ENCODE results near the gene OGFRL1. TPM values are rescaled to one million over a fixed set of nuclear protein-coding genes. Genes with fewer than 3 reads are reported as not detected.

The OGFRL1 gene
- total and polyA plus RNA-seq, 2 of the 4 experiments (the other 2 are of a cell fraction), result 5.4 to 5.7 TPM

DNA sequence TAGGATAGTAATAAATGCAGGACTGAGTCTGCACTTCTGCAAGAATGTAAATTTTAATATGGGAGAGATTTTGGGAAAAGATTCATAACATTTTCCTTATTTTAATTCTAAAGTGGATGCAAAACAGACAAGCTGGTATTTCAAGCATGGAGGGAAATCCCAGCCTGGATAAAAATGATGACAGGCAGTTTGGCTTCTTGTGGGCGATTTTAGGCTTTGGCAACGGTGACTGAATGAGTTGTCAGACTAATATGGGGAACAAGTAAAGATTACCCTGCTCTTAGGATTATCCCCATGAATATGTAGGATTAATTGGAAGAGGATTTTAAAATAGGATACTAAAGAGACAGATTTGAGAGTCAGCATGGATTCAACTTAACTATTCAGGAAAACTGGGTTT is 21.0 kb downstream of the OGFRL1 start:
- no peak overlapping the region for H3K27ac ChIP-seq (ENCODE audit: insufficient read depth, low read length)
- peaks cover 0 to 3% of the 10 kb centered on the region in 2 experiments; a peak in 1 of 4 replicates for H3K79me1 ChIP-seq (ENCODE audit: low read depth in 1 of 2, low read length in 2 of 2)
- dilution Hi-C loops (cut with HindIII; ENCODE audit: low sequenced_read_pairs, unreplicated experiment), result no loop called here
- no peaks in the 10 kb centered on the region for H3K9me3 ChIP-seq (ENCODE audit: control insufficient read depth, insufficient read depth, low read length)
- no peak overlapping the region for H3K4me2 ChIP-seq (ENCODE audit: low read depth, low read length)
- H2AK5ac ChIP-seq (ENCODE audit: low read depth, low read length), result no peak overlapping the region
- no peak overlapping the region for H3K4ac ChIP-seq (ENCODE audit: low read depth, low read length)
- TF ChIP-seq RCOR1 (IDR thresholded peaks at IDR 0.05; ENCODE audit: insufficient replicate concordance, low read length), result no peak
- no peak for TF ChIP-seq CTCF (conservative IDR thresholded peaks at IDR 0.05; ENCODE audit: low read depth, low read length)
- TF ChIP-seq CEBPB (IDR thresholded peaks at IDR 0.05; ENCODE audit: low read depth, low read length), result no peak
- TF ChIP-seq FOS (IDR thresholded peaks at IDR 0.05; ENCODE audit: low read depth, low read length), result no peak
- TF ChIP-seq MAZ (IDR thresholded peaks at IDR 0.05; ENCODE audit: borderline replicate concordance, low read depth, low read length), result no peak
- TF ChIP-seq SMC3 (IDR thresholded peaks at IDR 0.05; ENCODE audit: low read depth, low read length), result no peak
- TF ChIP-seq, protein P1, sequence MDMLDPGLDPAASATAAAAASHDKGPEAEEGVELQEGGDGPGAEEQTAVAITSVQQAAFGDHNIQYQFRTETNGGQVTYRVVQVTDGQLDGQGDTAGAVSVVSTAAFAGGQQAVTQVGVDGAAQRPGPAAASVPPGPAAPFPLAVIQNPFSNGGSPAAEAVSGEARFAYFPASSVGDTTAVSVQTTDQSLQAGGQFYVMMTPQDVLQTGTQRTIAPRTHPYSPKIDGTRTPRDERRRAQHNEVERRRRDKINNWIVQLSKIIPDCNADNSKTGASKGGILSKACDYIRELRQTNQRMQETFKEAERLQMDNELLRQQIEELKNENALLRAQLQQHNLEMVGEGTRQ (IDR thresholded peaks at IDR 0.05; ENCODE audit: low read depth, low read length), result no peak
- TF ChIP-seq MAFK (IDR thresholded peaks at IDR 0.05; ENCODE audit: low read depth, low read length), result no peak
- TF ChIP-seq NFE2L2 (IDR thresholded peaks at IDR 0.05; ENCODE audit: low read depth, low read length), result no peak
- no peak for TF ChIP-seq RAD21 (IDR thresholded peaks at IDR 0.05; ENCODE audit: low read length)
- TF ChIP-seq MXI1 (IDR thresholded peaks at IDR 0.05; ENCODE audit: borderline replicate concordance, low read depth, low read length), result no peak
- no peak for TF ChIP-seq POLR2A (IDR thresholded peaks at IDR 0.05; ENCODE audit: low read depth, low read length)
- TF ChIP-seq CHD1 (IDR thresholded peaks at IDR 0.05; ENCODE audit: low read depth, low read length), result no peak
- TF ChIP-seq BHLHE40 (IDR thresholded peaks at IDR 0.05; ENCODE audit: low read depth, low read length), result no peak
- TF ChIP-seq RFX5 (IDR thresholded peaks at IDR 0.05; ENCODE audit: low read depth, low read length), result no peak
- TF ChIP-seq, protein P2, sequence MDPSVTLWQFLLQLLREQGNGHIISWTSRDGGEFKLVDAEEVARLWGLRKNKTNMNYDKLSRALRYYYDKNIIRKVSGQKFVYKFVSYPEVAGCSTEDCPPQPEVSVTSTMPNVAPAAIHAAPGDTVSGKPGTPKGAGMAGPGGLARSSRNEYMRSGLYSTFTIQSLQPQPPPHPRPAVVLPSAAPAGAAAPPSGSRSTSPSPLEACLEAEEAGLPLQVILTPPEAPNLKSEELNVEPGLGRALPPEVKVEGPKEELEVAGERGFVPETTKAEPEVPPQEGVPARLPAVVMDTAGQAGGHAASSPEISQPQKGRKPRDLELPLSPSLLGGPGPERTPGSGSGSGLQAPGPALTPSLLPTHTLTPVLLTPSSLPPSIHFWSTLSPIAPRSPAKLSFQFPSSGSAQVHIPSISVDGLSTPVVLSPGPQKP (IDR thresholded peaks at IDR 0.05; ENCODE audit: borderline replicate concordance, low read depth, low read length), result no peak
- no peak overlapping the region for H3K14ac ChIP-seq (replicated peaks; ENCODE audit: low read depth, low read length)
- H2BK15ac ChIP-seq (ENCODE audit: low read depth, low read length), result no peak overlapping the region
- H2AK9ac ChIP-seq (replicated peaks; ENCODE audit: low read depth, low read length, poor library complexity), result no peak overlapping the region
- no peak overlapping the region for H3K18ac ChIP-seq (ENCODE audit: low read depth, low read length)
- no peak overlapping the region for H4K8ac ChIP-seq (ENCODE audit: low read depth in 2 of 2, low read length in 2 of 2)
- H3K56ac ChIP-seq (ENCODE audit: extremely low read depth, insufficient read depth, low read length), result no peak overlapping the region
- WGBS, 2 experiments (ENCODE audit: extremely low coverage in 2 of 2, insufficient read length in 1 of 2), result 60% methylated on average over 2 of the region's 2 CpGs; no CpG with 5 or more reads in 1 of the 2 experiments
- H4K20me1 ChIP-seq (ENCODE audit: insufficient read depth, low read length), result no peaks in the 10 kb centered on the region
- no peak overlapping the region for H2BK120ac ChIP-seq (ENCODE audit: low read depth, low read length)
- no peak overlapping the region for H2BK20ac ChIP-seq (ENCODE audit: low read depth, low read length)
- no peak overlapping the region for H3K23ac ChIP-seq (ENCODE audit: low read depth, low read length)
- DNase-seq (no peak), ATAC-seq (ENCODE audit: low read depth) (no peak)
- ChIA-PET POLR2A (ENCODE audit: unreplicated experiment) (no interaction called here), CTCF (interaction anchor here (0.7 kb wide), 1 partner anchor 115 kb away, joined by 3 read pairs; no protein-coding TSS in a partner anchor)
- no peak overlapping the region for H3K4me3 ChIP-seq (ENCODE audit: insufficient read depth, low read depth, low read length)
- H3K4me1 ChIP-seq (ENCODE audit: control insufficient read depth, insufficient read depth, low read length), result no peaks in the 10 kb centered on the region
- H2BK5ac ChIP-seq (ENCODE audit: low read depth, low read length, poor library complexity, severe bottlenecking), result no peak overlapping the region
- H4K5ac ChIP-seq (ENCODE audit: low read depth, low read length), result no peak overlapping the region
- no TSS peak for BruUV-seq (replicated peaks)
- in situ Hi-C loops (cut with MboI; ENCODE audit: low sequenced_read_pairs), result no loop called here
- H4K91ac ChIP-seq (ENCODE audit: insufficient read depth, low read depth, low read length), result no peak overlapping the region
- 0 out of 2 replicates have a peak, but pooled peaks cover 2% of the 10 kb centered on the region for H3K9me1 ChIP-seq (ENCODE audit: insufficient read depth, low read length)
- H2AFZ ChIP-seq (replicated peaks; ENCODE audit: low read length, poor library complexity), result no peak overlapping the region
- H3K27me3 ChIP-seq (ENCODE audit: control insufficient read depth, insufficient read depth, low read length), result no peaks in the 10 kb centered on the region
- H3K9ac ChIP-seq (ENCODE audit: low read depth, low read length), result no peak overlapping the region
- H3K36me3 ChIP-seq (ENCODE audit: control insufficient read depth, insufficient read depth, low read length), result no peaks in the 10 kb centered on the region
- intact Hi-C loops (cut with micrococcal nuclease), result no loop called here
